NCI-H2227 treated with DMSO at 0.1 percent for 48 hours (cell line): ENCODE results near the gene KIF3A.

ENCODE experiments used
- DNase-seq: peaks from one replicate; lab custom pipeline; 2025; lab: John Stamatoyannopoulos, UW

The KIF3A gene

DNA sequence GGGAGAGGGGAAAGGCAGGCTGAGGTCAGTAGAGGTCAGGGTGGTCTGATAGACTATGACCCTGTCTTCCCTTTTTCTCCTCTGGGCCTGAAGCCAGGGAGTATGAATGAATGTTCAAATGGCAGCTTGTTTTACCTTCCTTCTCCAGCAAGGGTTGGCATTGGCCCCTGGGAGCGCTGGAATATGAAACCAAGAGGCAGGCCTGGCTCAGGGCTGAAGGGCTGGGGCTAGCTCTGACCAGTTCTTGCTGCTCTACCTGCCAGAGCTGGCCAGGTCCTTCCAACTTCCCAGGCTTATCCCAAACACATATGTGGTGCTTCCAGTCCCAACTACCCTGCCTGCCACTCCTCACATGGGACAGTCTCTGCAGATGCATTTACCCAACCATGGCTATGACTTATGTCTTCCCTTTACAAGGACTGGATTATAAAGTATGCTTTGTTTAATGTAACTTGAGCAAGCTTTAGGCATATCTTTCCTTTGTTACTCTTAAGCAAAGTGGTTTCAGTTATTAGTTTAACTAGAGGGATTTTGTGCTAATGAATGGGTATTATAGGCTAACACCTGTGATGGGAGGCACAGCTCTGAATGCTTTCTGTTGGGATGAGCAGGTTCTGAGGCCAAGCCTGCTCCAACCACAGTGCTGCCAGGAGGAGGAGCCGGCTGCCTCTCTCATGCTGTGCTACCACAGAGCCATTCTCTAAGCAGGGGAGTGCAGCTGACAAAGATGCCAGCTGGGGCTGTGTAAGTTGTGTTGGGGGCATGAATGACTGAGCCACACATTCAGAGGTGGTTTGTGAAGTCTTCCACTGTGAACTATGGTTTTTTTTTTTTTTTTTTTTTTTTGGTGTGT, 16.0 kb upstream of the KIF3A start:
- no peak for DNase-seq

DNA sequence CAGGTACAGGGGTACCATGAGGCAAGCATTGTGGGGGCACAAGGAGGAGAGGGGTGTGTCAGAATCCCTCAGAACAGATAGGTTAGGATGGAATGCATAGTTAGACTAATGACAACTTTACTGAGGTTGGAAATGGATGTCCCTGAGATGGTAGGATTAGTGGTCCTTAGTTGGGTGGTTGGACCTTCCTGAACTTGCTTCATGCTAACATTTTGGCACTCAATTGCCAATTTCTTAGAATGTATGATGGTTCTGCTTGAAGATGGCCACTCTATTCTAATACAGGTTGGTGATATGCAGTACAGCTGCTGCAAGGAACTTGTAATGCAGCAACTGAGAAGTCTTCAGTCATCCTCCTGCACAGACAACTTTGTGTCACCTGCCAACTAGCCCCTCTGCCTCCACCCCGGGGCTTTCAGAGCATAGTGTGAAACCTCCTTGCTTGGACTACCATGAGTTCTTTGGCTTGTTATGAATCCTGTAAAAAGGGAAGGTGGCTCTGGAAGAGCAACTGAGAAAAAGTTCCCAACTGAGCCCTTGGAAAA, 15.3 kb upstream of the KIF3A start:
- DNase-seq, result no peak

DNA sequence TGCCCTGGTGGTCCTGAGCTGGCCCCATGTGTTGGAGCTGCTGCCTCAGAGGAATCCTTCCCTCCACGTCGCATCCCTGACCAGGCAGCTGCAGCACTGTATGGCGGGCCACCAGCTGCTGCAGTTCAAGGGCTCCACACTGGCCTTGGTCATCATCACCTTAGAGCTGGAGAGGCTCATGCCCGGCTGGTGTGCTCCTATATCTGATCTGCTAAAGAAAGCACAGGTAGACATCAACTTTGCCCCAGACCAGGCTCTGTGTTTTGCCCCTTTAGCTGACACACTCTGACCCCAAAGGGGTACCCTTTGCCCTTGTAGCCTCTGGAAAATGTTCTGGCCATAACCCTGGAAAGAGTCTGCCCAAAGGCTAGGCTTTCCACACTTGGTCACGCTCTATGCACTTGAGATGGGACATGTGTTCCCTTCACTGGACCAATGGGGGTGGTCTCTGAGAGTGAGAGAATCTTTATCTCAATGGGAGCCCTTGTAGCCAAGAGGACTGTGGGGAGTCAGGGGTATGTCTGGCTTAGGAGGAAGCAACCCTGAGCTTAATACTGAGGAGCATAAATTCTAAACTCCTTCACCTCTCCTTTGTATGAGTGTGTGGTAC, 14.7 kb upstream of the KIF3A start:
- no peak for DNase-seq

DNA sequence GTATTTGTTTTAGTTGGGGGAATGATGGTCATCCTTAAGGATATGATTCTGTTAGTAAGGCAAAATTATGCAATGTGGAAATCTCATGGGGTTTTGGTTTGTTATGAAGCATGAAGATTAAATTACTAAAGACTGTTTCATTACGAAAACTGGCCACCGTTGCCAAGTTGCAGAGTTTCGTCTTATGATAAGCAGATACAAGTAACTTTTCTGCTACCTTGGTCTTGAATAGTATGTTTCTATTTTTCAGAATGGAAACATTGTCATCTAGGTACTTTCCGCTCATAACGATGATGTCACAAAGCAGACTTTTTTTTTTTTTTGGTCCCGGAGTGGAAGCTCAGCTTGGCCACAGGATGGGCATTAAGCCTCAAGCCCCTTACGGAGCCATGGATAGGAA, 14.1 kb upstream of the KIF3A start:
- no peak for DNase-seq

DNA sequence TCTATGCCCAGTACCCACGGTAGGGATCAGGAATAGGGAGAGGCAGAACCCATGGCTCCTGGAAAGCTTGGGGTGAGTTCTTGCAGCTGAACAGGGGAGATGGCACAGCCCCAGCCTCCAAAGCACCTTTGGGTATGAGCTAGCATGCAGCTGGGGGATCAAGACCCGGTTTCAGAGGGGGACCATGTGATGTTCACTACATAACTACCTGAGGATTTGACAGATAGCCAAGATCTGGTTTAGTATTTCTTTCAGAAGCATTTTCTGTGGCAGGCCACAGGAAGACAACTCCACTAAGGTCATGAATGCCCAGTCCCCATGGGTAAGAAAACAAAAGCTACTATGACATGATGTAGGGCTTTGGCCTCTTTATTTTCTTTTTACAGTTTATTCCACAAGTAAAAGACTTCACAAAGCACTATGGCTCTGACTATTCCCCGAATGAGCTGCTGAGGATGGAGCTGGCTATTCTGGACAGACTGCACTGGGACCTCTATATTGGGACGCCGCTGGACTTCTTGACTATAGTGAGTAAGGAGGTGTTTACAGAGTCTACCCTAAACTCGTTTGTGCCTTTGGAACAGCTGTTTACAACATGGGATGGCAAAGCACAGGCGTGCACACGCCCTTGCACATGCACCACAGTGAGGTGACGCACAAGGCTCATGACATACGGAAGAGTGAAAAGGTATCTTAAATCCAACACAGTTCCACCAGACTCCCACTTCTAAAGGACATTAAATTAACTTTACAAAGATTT, 13.3 kb upstream of the KIF3A start:
- DNase-seq, result no peak

GRCh38 chr5:132749506-132749905, 12.2 kb upstream of the KIF3A start:
- no peak for DNase-seq

DNA sequence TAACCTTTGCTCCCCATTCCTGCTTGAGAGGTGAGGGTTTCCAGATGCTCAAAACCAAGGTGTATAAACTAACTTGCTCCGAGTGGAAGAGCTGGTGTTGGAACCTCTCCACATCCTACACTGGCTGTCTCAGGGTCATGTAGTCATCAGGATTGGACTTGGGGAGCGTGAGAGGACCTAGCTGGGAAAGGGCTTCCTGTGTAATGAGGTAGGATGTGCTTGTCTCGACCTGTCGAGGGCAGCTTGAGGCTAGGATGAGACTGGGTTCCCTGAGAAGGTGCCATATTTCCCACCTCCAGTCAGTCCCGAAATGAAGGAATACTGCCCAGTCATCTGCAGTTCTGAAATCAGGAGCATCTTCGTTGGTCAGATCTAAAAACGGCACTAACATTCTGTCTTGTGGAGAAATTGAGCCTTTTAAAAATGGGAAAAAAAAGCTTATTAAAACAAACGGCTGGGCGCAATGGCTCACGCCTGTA, 11.2 kb upstream of the KIF3A start:
- no peak for DNase-seq

DNA sequence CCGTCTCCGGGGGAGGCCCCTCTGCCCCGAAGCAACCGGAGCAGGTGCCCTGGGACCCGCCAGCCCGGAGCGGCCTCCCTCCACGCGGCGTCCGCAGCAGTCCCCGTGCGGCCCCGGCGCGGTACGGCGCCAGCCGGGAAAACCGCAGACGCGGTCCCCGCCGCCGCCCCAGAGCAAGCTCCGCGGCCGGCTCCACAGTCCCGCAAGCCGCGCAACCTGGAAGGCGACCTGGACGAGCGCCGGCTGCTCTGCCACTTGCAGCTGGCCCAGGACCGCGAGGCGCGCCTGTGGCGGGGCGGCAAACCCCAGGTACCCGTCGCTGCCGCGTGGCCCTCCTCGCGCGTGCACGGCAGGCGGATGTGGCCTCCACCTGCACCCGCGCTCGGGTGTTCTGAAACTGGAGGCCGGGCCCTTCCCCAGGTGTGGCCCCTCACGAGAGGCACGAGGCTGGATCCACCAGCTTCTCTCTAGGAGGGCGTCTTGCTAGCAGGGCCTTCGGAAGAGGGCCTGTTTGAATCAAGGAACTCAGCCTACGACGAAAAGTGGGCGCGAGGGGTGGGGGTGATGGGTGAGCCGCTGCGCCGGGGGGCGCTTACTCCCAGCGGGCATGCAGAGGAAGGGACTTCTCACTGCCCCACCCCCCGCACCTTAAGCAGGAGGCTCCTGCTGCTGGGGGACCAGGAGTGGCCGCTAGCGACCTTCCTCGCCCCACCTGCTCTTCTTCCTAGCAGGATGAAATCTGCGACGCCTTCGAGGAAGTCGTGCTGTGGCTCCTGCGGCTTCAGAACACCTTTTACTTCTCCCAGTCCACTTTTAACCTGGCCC, 10.5 kb upstream of the KIF3A start:
- no peak for DNase-seq

DNA sequence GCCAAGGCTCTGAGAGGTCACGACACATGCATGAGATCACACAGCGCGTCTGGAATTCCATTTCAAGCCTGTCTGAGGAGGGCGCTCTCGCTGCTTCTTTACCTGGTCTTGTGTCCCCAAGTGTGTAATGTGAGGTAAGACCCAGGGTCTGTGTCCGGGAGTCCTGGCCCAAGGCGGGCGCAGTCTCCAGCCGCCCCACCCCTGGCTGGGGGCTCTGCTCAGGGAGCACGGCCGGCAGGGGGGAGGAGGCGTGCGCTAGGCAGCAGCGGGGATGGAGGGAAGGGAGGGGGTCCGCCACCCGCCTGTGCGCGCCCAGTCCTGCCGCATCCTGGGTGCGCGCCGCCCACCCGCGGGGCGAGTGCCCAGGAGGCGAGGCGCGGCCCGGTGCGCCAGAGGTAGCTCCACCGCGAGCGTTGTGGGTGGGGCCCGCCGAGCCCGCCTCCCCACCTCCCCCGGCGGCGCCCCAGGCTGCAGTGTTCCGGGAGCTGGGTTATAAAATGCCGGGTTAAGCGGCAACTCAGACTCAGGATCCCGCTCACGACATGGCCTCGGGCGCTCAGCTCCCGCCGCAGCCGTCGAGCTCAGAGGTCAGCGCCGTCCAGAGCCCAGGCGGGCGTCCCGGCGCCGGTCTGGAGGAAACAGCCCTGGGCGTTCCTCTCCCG, 9.7 kb upstream of the KIF3A start, which contains the start of gene CCNI2:
Gene CCNI2 (plus strand): TSS at position 473 of the 662 bp plus-strand sequence. CDS start 70 bp downstream, at position 543.
- DNase-seq, result no peak

DNA sequence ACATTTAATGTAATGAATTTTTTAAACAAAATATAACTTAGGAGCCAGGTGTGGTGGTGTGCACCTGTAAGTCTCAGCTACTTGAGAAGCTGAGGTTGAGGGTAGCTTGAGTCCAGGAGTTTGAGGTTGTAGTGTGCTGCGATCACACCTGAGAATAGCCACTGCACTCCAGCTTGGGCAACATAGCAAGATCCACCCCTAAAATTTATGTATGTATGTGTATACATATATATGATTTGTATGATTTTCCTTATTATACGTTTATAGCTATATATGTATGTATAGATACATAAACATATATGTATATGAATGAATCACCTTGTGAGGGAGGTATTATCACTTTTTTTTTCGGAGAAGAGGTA, 9.2 kb upstream of the KIF3A start:
- DNase-seq, result no peak

DNA sequence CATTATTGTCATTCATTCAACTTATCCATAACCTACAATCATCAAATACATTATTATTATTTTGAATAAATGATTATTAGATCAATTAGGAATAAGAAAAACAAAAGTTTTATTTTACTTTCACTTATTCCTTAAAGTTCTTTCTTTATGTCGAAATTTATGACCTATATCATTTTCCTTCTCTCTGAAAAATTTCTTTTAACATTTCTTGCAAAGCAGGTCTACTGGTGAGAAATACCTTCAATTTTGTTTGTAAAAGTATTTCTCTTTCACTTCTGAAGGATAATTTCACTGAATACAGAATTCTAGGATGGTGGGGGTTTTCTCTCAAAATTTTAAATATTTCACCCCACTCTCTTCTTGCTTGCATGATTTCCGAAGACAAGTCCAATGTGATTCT, 7.3 kb upstream of the KIF3A start:
- DNase-seq, result no peak

DNA sequence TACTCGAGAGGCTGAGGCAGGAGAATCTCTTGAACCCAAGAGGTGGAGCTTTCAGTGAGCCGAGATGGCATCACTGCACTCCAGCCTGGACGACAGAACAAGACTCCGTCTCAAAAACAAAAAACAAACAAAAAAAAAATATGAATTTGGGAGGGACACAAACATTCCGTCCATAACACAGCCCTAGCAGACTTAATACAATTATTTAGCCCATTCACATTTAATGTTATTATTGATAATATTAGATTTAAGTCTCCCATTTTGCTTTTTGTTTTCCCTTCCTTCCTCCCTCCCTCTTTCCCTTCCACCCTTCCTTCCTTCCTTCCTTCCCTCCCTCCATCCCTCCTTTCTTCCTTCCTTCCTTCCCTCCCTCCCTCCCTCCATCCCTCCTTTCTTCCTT, 5.3 kb upstream of the KIF3A start:
- no peak for DNase-seq

DNA sequence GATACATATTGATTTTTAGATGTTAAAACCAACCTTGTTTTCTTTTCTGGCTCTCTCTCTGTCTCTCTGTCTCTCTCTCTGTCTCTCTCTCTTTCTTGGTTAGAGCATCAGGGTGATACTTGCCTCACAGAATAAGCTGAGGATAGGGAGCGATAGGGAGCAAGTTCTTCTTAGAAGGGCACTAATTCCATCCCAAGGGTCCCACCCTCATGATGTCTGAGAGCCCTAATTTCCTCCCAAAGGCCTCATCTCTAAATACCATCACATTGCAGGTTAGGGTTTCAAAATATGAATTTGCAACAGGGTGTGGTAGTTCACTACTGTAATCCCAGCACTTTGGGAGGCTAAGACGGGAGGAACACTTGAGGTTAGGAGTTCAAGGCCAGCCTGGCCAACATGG, 4.8 kb upstream of the KIF3A start:
- DNase-seq, result no peak

DNA sequence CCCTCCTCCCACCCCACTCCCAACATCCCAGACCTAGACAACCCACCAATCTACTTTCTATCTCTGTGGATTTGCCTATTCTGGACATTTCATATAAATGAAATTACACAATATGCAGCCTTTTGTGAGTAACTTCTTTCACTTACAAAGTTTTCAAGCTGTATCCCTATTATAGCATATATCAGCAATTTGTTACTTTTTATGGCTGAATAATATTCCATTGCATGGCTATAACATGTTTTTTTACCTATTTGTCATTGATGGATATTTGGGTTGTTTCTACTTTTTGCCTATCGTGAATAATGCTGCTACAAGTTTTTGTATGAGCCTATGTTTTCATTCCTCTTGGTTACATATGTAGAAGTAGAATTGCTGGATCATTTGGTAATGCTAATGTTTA, 1.9 kb upstream of the KIF3A start:
- DNase-seq, result no peak

- no peak for DNase-seq
Observed at GRCh38 chr5:132737982-132738681, 786 bp upstream of the KIF3A start.

- no peak for DNase-seq
Observed at GRCh38 chr5:132734687-132735086, 2.7 kb downstream of the KIF3A start.

DNA sequence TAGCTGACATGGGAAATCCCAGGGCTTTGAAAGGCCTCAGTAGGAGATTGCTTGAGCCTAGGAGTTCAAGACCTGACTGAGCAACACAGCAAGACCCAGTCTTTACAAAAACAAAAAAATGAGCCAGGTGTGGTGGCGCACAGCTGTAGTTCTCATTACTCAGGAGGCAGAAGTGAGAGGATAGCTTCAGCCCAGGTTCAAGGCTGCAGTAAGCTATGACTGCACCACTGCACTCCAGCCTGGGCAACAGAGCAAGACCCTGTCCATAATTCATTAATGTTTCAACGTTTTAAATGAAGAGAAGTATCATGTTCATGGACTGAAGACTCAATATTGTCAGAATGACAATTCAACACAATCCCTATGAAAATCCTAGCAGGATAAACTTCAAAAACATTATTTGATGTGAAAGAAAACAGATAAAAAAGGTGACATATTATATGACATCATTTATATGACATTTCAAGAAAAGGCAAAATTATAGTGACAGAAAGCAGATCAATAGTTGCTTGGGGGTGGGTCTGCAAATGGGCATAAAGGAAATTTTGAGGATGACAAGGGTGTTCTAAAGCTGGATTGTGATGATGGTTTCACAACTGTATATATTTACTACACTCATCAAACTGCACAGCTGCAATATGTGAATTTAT, 3.7 kb downstream of the KIF3A start:
- no peak for DNase-seq

- DNase-seq, result no peak
Observed at GRCh38 chr5:132729896-132730295, 7.5 kb downstream of the KIF3A start.

DNA sequence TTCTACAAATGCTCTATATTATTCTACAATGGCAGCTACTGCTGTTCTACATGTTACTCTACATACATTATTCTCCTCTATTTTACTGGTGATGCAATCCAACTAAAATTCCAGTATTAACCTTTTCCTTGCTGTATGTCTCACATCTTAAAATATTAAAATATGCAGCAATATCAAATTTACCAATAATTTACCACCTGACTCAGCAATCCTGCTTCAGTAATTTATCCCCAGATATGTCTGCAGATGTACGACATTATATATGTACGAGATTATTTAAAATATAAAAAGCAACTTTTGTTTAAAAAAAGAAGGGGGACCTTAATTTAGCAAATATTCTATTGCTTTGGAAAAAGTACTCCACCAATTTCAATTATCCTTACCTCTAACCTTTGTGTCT, 11.6 kb downstream of the KIF3A start:
- DNase-seq, result no peak
